Activated T-helper 2 cell treated with anti-CD3 and anti-CD28 coated beads, Interferon-gamma antibody, Interleukin-2, Interleukin-4, amounts not matched to agents 10 μg/mL and 5 μg/mL and 100 μg/mL, durations not matched to agents 14 hours and 24 hours and 36 hours (primary cell): ENCODE results near the gene NPY4R2. TPM values are rescaled to one million over a fixed set of nuclear protein-coding genes. Genes with fewer than 3 reads are reported as not detected.
"Not testable (repeated sequence)": the region's sequence is repeated elsewhere in the genome, so short reads cannot be mapped to it uniquely, and the experiment has no call there.

Experiments used
- DNase-seq: peaks from one replicate; pipeline ENCODE4 v3.0.0; 2021; ENCODE audit warnings: low spot score
- H3K27ac Mint-ChIP-seq: one replicate; pipeline ENCODE4 v1.8.0; 2021; ENCODE audit warnings: mixed read lengths
- H3K27me3 Mint-ChIP-seq: one replicate; pipeline ENCODE4 v1.8.0; 2021; ENCODE audit warnings: low read depth, mixed read lengths
- H3K36me3 Mint-ChIP-seq: one replicate; pipeline ENCODE4 v1.8.0; 2021; ENCODE audit warnings: low read depth, mixed read lengths
- H3K4me1 Mint-ChIP-seq: one replicate; pipeline ENCODE4 v1.8.0; 2021; ENCODE audit warnings: low read depth, mixed read lengths
- H3K4me3 Mint-ChIP-seq: one replicate; pipeline ENCODE4 v1.8.0; 2021; ENCODE audit warnings: low read depth, mild to moderate bottlenecking, moderate library complexity, mixed read lengths
- H3K9me3 Mint-ChIP-seq: one replicate; pipeline ENCODE4 v1.8.0; 2021; ENCODE audit warnings: mixed read lengths
- intact Hi-C: fragments of 100-400 bp; cut with micrococcal nuclease; formaldehyde crosslinking; loops from one replicate; pipeline ENCODE4 v1.15.1; 2023
- total RNA-seq: library from RNA; stranded (reverse); gene quantifications from 2 replicates; pipeline ENCODE4 v1.2.3, GENCODE V29; 2022

The NPY4R2 gene
- total RNA-seq, 1 donor from 2014 or later: not detected

GRCh38 chr10:47910486-47910885 lies 8.0 kb upstream of the NPY4R2 start:
- H3K9me3 Mint-ChIP-seq, H3K4me3 Mint-ChIP-seq, H3K27ac Mint-ChIP-seq, DNase-seq, H3K4me1 Mint-ChIP-seq, H3K36me3 Mint-ChIP-seq, intact Hi-C loops, H3K27me3 Mint-ChIP-seq: not testable (repeated sequence)

- H3K9me3 Mint-ChIP-seq, H3K4me3 Mint-ChIP-seq, intact Hi-C loops, H3K36me3 Mint-ChIP-seq, H3K27ac Mint-ChIP-seq, H3K27me3 Mint-ChIP-seq, H3K4me1 Mint-ChIP-seq, DNase-seq: not testable (repeated sequence)
Observed at GRCh38 chr10:47914052-47914451, 4.4 kb upstream of the NPY4R2 start.

- H3K36me3 Mint-ChIP-seq, H3K4me1 Mint-ChIP-seq, H3K9me3 Mint-ChIP-seq, H3K27me3 Mint-ChIP-seq, intact Hi-C loops, H3K4me3 Mint-ChIP-seq, DNase-seq, H3K27ac Mint-ChIP-seq: not testable (repeated sequence)
Observed at GRCh38 chr10:47915849-47916548, 2.5 kb upstream of the NPY4R2 start.

GRCh38 chr10:47920610-47921009 lies 2.1 kb downstream of the NPY4R2 start:
- H3K27me3 Mint-ChIP-seq, H3K4me3 Mint-ChIP-seq, H3K4me1 Mint-ChIP-seq, DNase-seq, H3K36me3 Mint-ChIP-seq, H3K9me3 Mint-ChIP-seq, intact Hi-C loops, H3K27ac Mint-ChIP-seq: not testable (repeated sequence)

GRCh38 chr10:47922503-47922902 lies 4.0 kb downstream of the NPY4R2 start:
- H3K27ac Mint-ChIP-seq, DNase-seq, H3K27me3 Mint-ChIP-seq, H3K4me3 Mint-ChIP-seq, H3K9me3 Mint-ChIP-seq, H3K4me1 Mint-ChIP-seq, H3K36me3 Mint-ChIP-seq, intact Hi-C loops: not testable (repeated sequence)

GRCh38 chr10:47924628-47925027 lies 6.2 kb downstream of the NPY4R2 start:
- DNase-seq, intact Hi-C loops, H3K27me3 Mint-ChIP-seq, H3K27ac Mint-ChIP-seq, H3K36me3 Mint-ChIP-seq, H3K4me1 Mint-ChIP-seq, H3K9me3 Mint-ChIP-seq, H3K4me3 Mint-ChIP-seq: not testable (repeated sequence)

- H3K27me3 Mint-ChIP-seq, H3K4me3 Mint-ChIP-seq, H3K9me3 Mint-ChIP-seq, intact Hi-C loops, H3K4me1 Mint-ChIP-seq, DNase-seq, H3K36me3 Mint-ChIP-seq, H3K27ac Mint-ChIP-seq: not testable (repeated sequence)
Observed at GRCh38 chr10:47927147-47927916, 8.9 kb downstream of the NPY4R2 start.

GRCh38 chr10:47928225-47928624 lies 9.8 kb downstream of the NPY4R2 start:
- H3K9me3 Mint-ChIP-seq, DNase-seq, H3K27me3 Mint-ChIP-seq, intact Hi-C loops, H3K4me1 Mint-ChIP-seq, H3K36me3 Mint-ChIP-seq, H3K4me3 Mint-ChIP-seq, H3K27ac Mint-ChIP-seq: not testable (repeated sequence)

GRCh38 chr10:47932824-47933223 lies 14.4 kb downstream of the NPY4R2 start:
- H3K27me3 Mint-ChIP-seq, H3K36me3 Mint-ChIP-seq, H3K9me3 Mint-ChIP-seq, DNase-seq, intact Hi-C loops, H3K4me1 Mint-ChIP-seq, H3K4me3 Mint-ChIP-seq, H3K27ac Mint-ChIP-seq: not testable (repeated sequence)

GRCh38 chr10:47933462-47933861 lies 15.0 kb downstream of the NPY4R2 start:
- H3K4me1 Mint-ChIP-seq, intact Hi-C loops, H3K9me3 Mint-ChIP-seq, DNase-seq, H3K36me3 Mint-ChIP-seq, H3K4me3 Mint-ChIP-seq, H3K27me3 Mint-ChIP-seq, H3K27ac Mint-ChIP-seq: not testable (repeated sequence)

- H3K9me3 Mint-ChIP-seq, intact Hi-C loops, H3K4me1 Mint-ChIP-seq, H3K27me3 Mint-ChIP-seq, H3K4me3 Mint-ChIP-seq, H3K36me3 Mint-ChIP-seq, H3K27ac Mint-ChIP-seq, DNase-seq: not testable (repeated sequence)
Observed at GRCh38 chr10:47936772-47937228, 18.3 kb downstream of the NPY4R2 start.

GRCh38 chr10:47937634-47938033 lies 19.2 kb downstream of the NPY4R2 start:
- intact Hi-C loops, H3K27ac Mint-ChIP-seq, H3K27me3 Mint-ChIP-seq, DNase-seq, H3K36me3 Mint-ChIP-seq, H3K9me3 Mint-ChIP-seq, H3K4me1 Mint-ChIP-seq, H3K4me3 Mint-ChIP-seq: not testable (repeated sequence)

GRCh38 chr10:47940821-47941220 lies 22.4 kb downstream of the NPY4R2 start:
- DNase-seq, H3K9me3 Mint-ChIP-seq, H3K4me3 Mint-ChIP-seq, H3K27me3 Mint-ChIP-seq, H3K36me3 Mint-ChIP-seq, H3K27ac Mint-ChIP-seq, intact Hi-C loops, H3K4me1 Mint-ChIP-seq: not testable (repeated sequence)
